SU-DHL-6 (cell line): ENCODE results near the gene ADCY3.
A peak's percentile ranks its signal among the peaks of the same experiment; 100 is the strongest.

Experiments used
- CTCF ChIP-seq: fragments of 200-600 bp; sonication (generic); IDR thresholded peaks from one replicate; pipeline ENCODE4 v1.5.1; 2017; ENCODE audit warnings: antibody characterized with exemption, mild to moderate bottlenecking, low read length, moderate library complexity; ENCODE audit not compliant: insufficient read depth, poor library complexity, severe bottlenecking
- EZH2phosphoT487 ChIP-seq: fragments of 200-600 bp; sonication (generic), shearing (Covaris generic); conservative IDR thresholded peaks from 2 replicates; pipeline ENCODE4 v1.6.1; 2018; ENCODE audit warnings: mild to moderate bottlenecking, antibody characterized with exemption, low read length, moderate library complexity, mixed read lengths

- peak; percentile 61 for TF ChIP-seq CTCF
- TF ChIP-seq EZH2phosphoT487: no peak
Measured at GRCh38 chr2:24920809-24921441, 888 bp upstream of the ADCY3 start.
